T-helper 1 cell treated with Interleukin-12 subunit alpha and Interleukin-12 subunit beta and Interleukin-4 antibody, amounts not matched to agents 30 μg/mL and 1 μg/mL, for 36 hours (primary cell): ENCODE measurements around the gene PRKAB2.
"Not testable (repeated sequence)": the region's sequence is repeated elsewhere in the genome, so short reads cannot be mapped to it uniquely, and the experiment has no call there.

Experiments used
- H3K27ac Mint-ChIP-seq: one replicate; pipeline ENCODE4 v1.8.0; 2021; ENCODE audit warnings: mild to moderate bottlenecking, mixed read lengths
- H3K27me3 Mint-ChIP-seq: one replicate; pipeline ENCODE4 v1.8.0; 2021; ENCODE audit warnings: low read depth, mixed read lengths
- H3K36me3 Mint-ChIP-seq: one replicate; pipeline ENCODE4 v1.8.0; 2021; ENCODE audit warnings: low read depth, mixed read lengths
- H3K4me1 Mint-ChIP-seq: one replicate; pipeline ENCODE4 v1.8.0; 2021; ENCODE audit warnings: low read depth, mixed read lengths
- H3K4me3 Mint-ChIP-seq: one replicate; pipeline ENCODE4 v1.8.0; 2021; ENCODE audit warnings: mild to moderate bottlenecking, moderate library complexity, mixed read lengths
- H3K9me3 Mint-ChIP-seq: one replicate; pipeline ENCODE4 v1.8.0; 2021; ENCODE audit warnings: mixed read lengths

Gene PRKAB2

GRCh38 chr1:147109762-147110161, 62.5 kb downstream of the PRKAB2 start:
- H3K27me3 Mint-ChIP-seq = peaks cover 25% of the 10 kb centered on the region
- no peak overlapping the region for H3K4me3 Mint-ChIP-seq
- H3K36me3 Mint-ChIP-seq = no peaks in the 10 kb centered on the region
- H3K9me3 Mint-ChIP-seq = no peaks in the 10 kb centered on the region
- no peaks in the 10 kb centered on the region for H3K4me1 Mint-ChIP-seq
- H3K27ac Mint-ChIP-seq = no peak overlapping the region

GRCh38 chr1:147109041-147109440, 63.2 kb downstream of the PRKAB2 start:
- Mint-ChIP-seq H3K27ac (no peak overlapping the region), H3K9me3 (no peaks in the 10 kb centered on the region), H3K27me3 (peaks cover 25% of the 10 kb centered on the region), H3K4me1 (no peaks in the 10 kb centered on the region), H3K36me3 (no peaks in the 10 kb centered on the region), H3K4me3 (no peak overlapping the region)

- not testable (repeated sequence) for H3K4me1 Mint-ChIP-seq, H3K27ac Mint-ChIP-seq, H3K9me3 Mint-ChIP-seq, H3K36me3 Mint-ChIP-seq, H3K4me3 Mint-ChIP-seq
- peaks cover 17% of the 10 kb centered on the region for H3K27me3 Mint-ChIP-seq
These were observed 65.8 kb downstream of the PRKAB2 start for GRCh38 chr1:147106407-147106881.

DNA sequence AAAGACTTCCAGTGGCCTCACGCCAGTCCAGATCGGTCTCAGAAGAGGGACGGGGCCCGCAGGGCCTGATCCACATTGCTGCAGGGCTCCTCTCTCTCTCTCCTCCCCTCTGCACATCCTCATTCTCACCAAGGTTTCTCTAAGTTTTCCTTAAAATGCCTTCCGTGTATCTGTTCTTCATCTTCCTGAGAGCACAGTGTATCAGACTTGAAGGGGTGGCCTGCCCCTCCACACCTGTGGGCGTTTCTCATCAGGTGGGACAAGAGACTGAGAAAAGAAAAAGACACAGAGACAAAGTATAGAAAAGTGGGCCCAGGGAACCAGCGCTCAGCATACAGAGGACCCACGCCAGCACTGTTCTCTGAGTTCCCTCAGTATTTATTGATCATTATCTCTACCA, 66.4 kb downstream of the PRKAB2 start:
- no peaks in the 10 kb centered on the region for H3K9me3 Mint-ChIP-seq
- H3K27me3 Mint-ChIP-seq = peaks cover 15% of the 10 kb centered on the region
- no peak overlapping the region for H3K4me3 Mint-ChIP-seq
- H3K4me1 Mint-ChIP-seq = no peaks in the 10 kb centered on the region
- no peaks in the 10 kb centered on the region for H3K36me3 Mint-ChIP-seq
- no peak overlapping the region for H3K27ac Mint-ChIP-seq
